Stomach (tissue), 9 donors: Measurements from ENCODE around the gene SLC25A42. TPM values are rescaled to one million over a fixed set of nuclear protein-coding genes. Genes with fewer than 3 reads are reported as not detected.
A peak's percentile ranks its signal among the peaks of the same experiment; 100 is the strongest.

Source experiments
- DNase-seq, 2 donors: peaks; one replicate each; pipeline versions ENCODE4 v3.0.0 to v3.0.0-alpha.2; 2013 to 2019
- H3K27ac ChIP-seq, 5 donors: fragments of 200-600 bp in 4 of 5; sonication (generic) in 4 of 5; one replicate each; pipeline ENCODE4 v1.5.1; 2013 to 2019; ENCODE audit warnings: mild to moderate bottlenecking in 1 of 5, moderate library complexity in 1 of 5
- H3K27me3 ChIP-seq, 3 donors: fragments of 200-600 bp; sonication (generic); one replicate each; pipeline ENCODE4 v1.5.1; 2017 to 2019; ENCODE audit warnings: mixed run types in 1 of 3
- H3K36me3 ChIP-seq, 4 donors: fragments of 200-600 bp; sonication (generic); 1 replicate in 3 of 4; 2 replicates in 1 of 4; pipeline ENCODE4 v1.5.1; 2016 to 2019
- H3K4me1 ChIP-seq, 4 donors: fragments of 200-600 bp; sonication (generic); one replicate each; pipeline ENCODE4 v1.5.1; 2016 to 2019
- H3K4me3 ChIP-seq, 4 donors: fragments of 200-600 bp; sonication (generic) in 3 of 4; one replicate each; pipeline ENCODE4 v1.5.1; 2016 to 2019; ENCODE audit warnings: mild to moderate bottlenecking in 1 of 4
- H3K9me3 ChIP-seq, 4 donors: fragments of 200-600 bp; sonication (generic); one replicate each; pipeline ENCODE4 v1.5.1; 2016 to 2019
- CTCF ChIP-seq, 7 experiments: fragments of 450-650 bp in 4 of 7; fragments of 200-600 bp in 3 of 7; sonication (generic) in 3 of 7; IDR thresholded peaks; one replicate each; pipeline ENCODE4 v1.5.1; 2016 to 2019; ENCODE audit warnings: antibody characterized with exemption in 7 of 7, control low read depth in 2 of 7, mild to moderate bottlenecking in 1 of 7
- EP300 ChIP-seq: sonication (generic); formaldehyde crosslinking; IDR thresholded peaks from one replicate; pipeline ENCODE4 v1.6.1; 2017; ENCODE audit warnings: antibody characterized with exemption
- POLR2A ChIP-seq, 4 donors: fragments of 450-650 bp; IDR thresholded peaks; one replicate each; pipeline ENCODE4 v1.6.1; 2016; ENCODE audit warnings: antibody characterized with exemption in 4 of 4, control low read depth in 2 of 4, mild to moderate bottlenecking in 1 of 4, moderate library complexity in 1 of 4
- POLR2AphosphoS5 ChIP-seq, 3 donors: sonication (generic); formaldehyde crosslinking; IDR thresholded peaks; one replicate each; pipeline ENCODE4 v1.6.1; 2016; ENCODE audit warnings: antibody characterized with exemption in 3 of 3
- WGBS, 5 donors: extraction: QIAGEN DNeasy Blood & Tissue Kit in 3 of 5; methylation state at CpG; one replicate each; pipeline versions ENCODE4 v1.1.5 to v1.1.7; 2013 to 2018; 5-methylcytosine and 5-hydroxymethylcytosine counted together
- intact Hi-C: fragments of 100-400 bp; cut with DNase I; formaldehyde crosslinking; loops from one replicate; pipeline ENCODE4 v1.15.1; 2023; ENCODE audit warnings: low total_unique reads
- polyA plus RNA-seq, 3 donors: library from polyadenylated mRNA; stranded (reverse); fragments of 200-250 nt; gene quantifications; one replicate each; pipeline ENCODE4 v1.2.3, GENCODE V29; 2013
- total RNA-seq, 5 donors: library from RNA; depleted of rRNA; stranded (reverse); fragments of >200 nt; gene quantifications; one replicate each; pipeline versions ENCODE4 v1.1.0 to v1.2.3, GENCODE V29; 2014 to 2016
- donor health status: healthy with polysubstance abuse.
- donor health status: Bipolar disorder and iron deficiency.
- donor health status: healthy.

SLC25A42 gene
- total and polyA plus RNA-seq, 8 donors, result 3.7 to 54.8 (median 6.7) TPM

GRCh38 chr19:19137556-19138108 is 73.8 kb downstream of the SLC25A42 start:
- no peaks in the 10 kb centered on the region for H3K27me3 ChIP-seq
- peak in 1 of 2 donors; percentile 44 for DNase-seq
- H3K9me3 ChIP-seq, result peaks cover 0 to 3% (median under 1%) of the 10 kb centered on the region in 4 donors
- peaks cover 7 to 28% (median 20%) of the 10 kb centered on the region in 4 donors for H3K4me1 ChIP-seq
- H3K36me3 ChIP-seq, result peaks cover 0 to 8% (median 2%) of the 10 kb centered on the region in 4 donors
- H3K27ac ChIP-seq, result peak overlapping the region in 4 of 5 donors; percentile 50 to 86 (median 84)
- intact Hi-C loops, result loop anchor here (10.0 kb wide), 1 partner anchor 83 kb away; no protein-coding TSS in a partner anchor
- H3K4me3 ChIP-seq, result peak overlapping the region; percentile 60 to 84 (median 69)
- 10 to 21% (median 15%) methylated on average over 7 to 25 of the region's 25 CpGs for WGBS, 5 donors
- no peak for TF ChIP-seq CTCF (IDR thresholded peaks at IDR 0.05)
- TF ChIP-seq POLR2AphosphoS5 (IDR thresholded peaks at IDR 0.05), result no peak
- no peak for TF ChIP-seq POLR2A (IDR thresholded peaks at IDR 0.05)
- TF ChIP-seq EP300, result no peak

GRCh38 chr19:19138109-19138981 is 74.6 kb downstream of the SLC25A42 start, which contains the start of gene TMEM161A:
TSS of gene TMEM161A (minus strand) at chr19:19138478. CDS start at chr19:19138428, 50 bp downstream.
- Histone ChIP-seq H3K27ac (peak within 1 kb of the TSS; percentile 48 to 86 (median 82)), H3K4me1 (peaks cover 7 to 28% (median 20%) of the 10 kb centered on the region in 4 donors), H3K36me3 (peaks cover 0 to under 1% (median 0%) of the 10 kb centered on the region in 4 donors), H3K9me3 (no peaks in the 10 kb centered on the region), H3K4me3 (peak within 1 kb of the TSS; percentile 60 to 84 (median 69)), H3K27me3 (no peaks in the 10 kb centered on the region)
- WGBS, 5 donors, result 2 to 3% (median 3%) methylated on average over 35 to 42 of the region's 42 CpGs
- intact Hi-C loops, result loop anchor here (10.0 kb wide), 1 partner anchor 84 kb away; no protein-coding TSS in a partner anchor
- peak; percentile 99 for DNase-seq
- TF ChIP-seq CTCF (IDR thresholded peaks at IDR 0.05), result no peak
- TF ChIP-seq POLR2AphosphoS5 (IDR thresholded peaks at IDR 0.05), result peak; percentile 11 to 86 (median 86)
- TF ChIP-seq POLR2A (IDR thresholded peaks at IDR 0.05), result no peak

GRCh38 chr19:19139876-19140229 is 76.1 kb downstream of the SLC25A42 start:
- no peaks in the 10 kb centered on the region for H3K9me3 ChIP-seq
- H3K27me3 ChIP-seq, result no peaks in the 10 kb centered on the region
- H3K27ac ChIP-seq, result no peak overlapping the region
- no peaks in the 10 kb centered on the region for H3K36me3 ChIP-seq
- DNase-seq, result no peak
- intact Hi-C loops, result loop anchor here (10.0 kb wide), 1 partner anchor 85 kb away; no protein-coding TSS in a partner anchor
- 35 to 43% (median 39%) methylated on average over 4 to 5 of the region's 5 CpGs for WGBS, 5 donors
- no peak overlapping the region for H3K4me3 ChIP-seq
- peaks cover 7 to 23% (median 17%) of the 10 kb centered on the region in 4 donors for H3K4me1 ChIP-seq
- TF ChIP-seq POLR2AphosphoS5 (IDR thresholded peaks at IDR 0.05) (no peak), CTCF (IDR thresholded peaks at IDR 0.05) (no peak), POLR2A (IDR thresholded peaks at IDR 0.05) (no peak), EP300 (no peak)

GRCh38 chr19:19140476-19140875 is 76.7 kb downstream of the SLC25A42 start:
- DNase-seq, result no peak
- Histone ChIP-seq H3K36me3 (no peaks in the 10 kb centered on the region), H3K9me3 (no peaks in the 10 kb centered on the region), H3K4me3 (no peak overlapping the region), H3K4me1 (peaks cover 7 to 20% (median 16%) of the 10 kb centered on the region in 4 donors), H3K27me3 (no peaks in the 10 kb centered on the region), H3K27ac (no peak overlapping the region)
- TF ChIP-seq POLR2A (IDR thresholded peaks at IDR 0.05), result no peak
- no peak for TF ChIP-seq CTCF (IDR thresholded peaks at IDR 0.05)
- intact Hi-C loops, result no loop called here
- WGBS, 5 donors, result 52 to 62% (median 61%) methylated on average over 5 of the region's 5 CpGs
